ENCODE data around the gene UXS1. TPM values are rescaled to one million over a fixed set of nuclear protein-coding genes. Genes with fewer than 3 reads are reported as not detected.

The UXS1 gene
- total and polyA plus RNA-seq, 2 of the 8 experiments (the other 6 are each of a cell fraction or from before 2014, with no cell fraction given), result 44.5 to 63.4 TPM

DNA sequence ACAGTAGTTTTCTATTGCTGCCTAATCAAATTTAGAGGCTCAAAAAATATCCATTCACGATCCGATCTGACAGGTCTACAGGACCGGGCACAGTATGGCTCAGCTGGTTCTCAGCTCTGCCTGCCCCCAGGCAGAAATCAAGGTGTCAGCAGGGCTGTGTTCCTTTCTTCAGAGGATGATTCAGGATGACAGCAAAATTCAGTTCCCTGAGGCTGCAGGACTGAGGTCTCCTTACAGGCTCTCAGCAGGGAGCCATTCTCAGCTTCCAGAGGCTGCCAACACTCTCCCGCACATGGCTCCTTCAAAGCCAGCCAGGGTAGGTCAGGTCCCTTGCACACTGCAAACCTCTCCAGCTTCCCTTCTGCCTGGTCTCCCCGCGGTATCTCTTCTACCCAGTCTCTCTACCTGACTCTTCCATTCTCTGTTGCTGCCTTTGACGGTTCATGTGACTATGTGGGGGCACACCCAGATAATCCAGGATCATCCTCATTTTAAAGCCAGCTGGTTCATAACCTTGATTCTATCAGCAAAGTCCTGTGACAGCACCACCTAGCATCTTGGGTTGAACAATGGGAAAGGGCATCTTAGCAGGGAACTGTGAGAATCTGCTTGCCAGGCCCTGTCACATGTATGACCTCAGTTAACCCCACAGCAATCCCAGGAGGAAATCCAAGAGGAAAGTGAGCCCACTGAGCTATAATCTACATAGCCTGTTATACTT, 50.4 kb downstream of the UXS1 start (continued):
- TF ChIP-seq RNF2 (IDR thresholded peaks at IDR 0.05; ENCODE audit: borderline replicate concordance, low read depth, low read length, missing control alignments, poor library complexity, severe bottlenecking), result no peak
- TF ChIP-seq RBBP5 (IDR thresholded peaks at IDR 0.05; ENCODE audit: borderline replicate concordance, low read depth, low read length), result no peak
- TF ChIP-seq, protein P1, sequence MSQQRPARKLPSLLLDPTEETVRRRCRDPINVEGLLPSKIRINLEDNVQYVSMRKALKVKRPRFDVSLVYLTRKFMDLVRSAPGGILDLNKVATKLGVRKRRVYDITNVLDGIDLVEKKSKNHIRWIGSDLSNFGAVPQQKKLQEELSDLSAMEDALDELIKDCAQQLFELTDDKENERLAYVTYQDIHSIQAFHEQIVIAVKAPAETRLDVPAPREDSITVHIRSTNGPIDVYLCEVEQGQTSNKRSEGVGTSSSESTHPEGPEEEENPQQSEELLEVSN (IDR thresholded peaks at IDR 0.05), result no peak
- TF ChIP-seq, protein P2, sequence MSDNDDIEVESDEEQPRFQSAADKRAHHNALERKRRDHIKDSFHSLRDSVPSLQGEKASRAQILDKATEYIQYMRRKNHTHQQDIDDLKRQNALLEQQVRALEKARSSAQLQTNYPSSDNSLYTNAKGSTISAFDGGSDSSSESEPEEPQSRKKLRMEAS (IDR thresholded peaks at IDR 0.05), result no peak
- no peak for TF ChIP-seq JUND (IDR thresholded peaks at IDR 0.05; ENCODE audit: low read length)
- no peak for TF ChIP-seq EGR1 (IDR thresholded peaks at IDR 0.05; ENCODE audit: borderline replicate concordance, low read depth, low read length)
- no peak for TF ChIP-seq CBX5 (IDR thresholded peaks at IDR 0.05; ENCODE audit: low read depth, low read length)

Measured in H1 (cell line).